HCT116 (cell line): ENCODE data around the gene IREB2. TPM values are rescaled to one million over a fixed set of nuclear protein-coding genes. Genes with fewer than 3 reads are reported as not detected.

Source experiments
- ATAC-seq: fragments of 200-7000 bp; cut with Tn5 transposase; 2 replicates; pipeline ENCODE4 v1.9.1; 2020; ENCODE audit warnings: mild to moderate bottlenecking, moderate library complexity
- BruUV-seq: library from RNA; stranded (reverse); fragments of 400-500 nt; replicated peaks from 2 replicates; lab custom pipeline; 2021; lab: Mats Ljungman, UMichigan
- CTCF ChIA-PET: fragments of 300-600 bp; sonication (Branson Sonifier 250); formaldehyde crosslinking; loops from one replicate; lab custom pipeline; 2021; ENCODE audit warnings: antibody characterized with exemption; lab: Charles Lee
- POLR2A ChIA-PET: fragments of 300-600, 350-600 bp; sonication (Branson Sonifier 250); formaldehyde crosslinking; loops from one replicate; lab custom pipeline; 2021; ENCODE audit warnings: antibody characterized with exemption; lab: Charles Lee
- RAD21 ChIA-PET, 2 experiments: fragments of 300-600 bp; sonication (Branson Sonifier 250); formaldehyde crosslinking; loops; one replicate each; lab custom pipeline; 2023; ENCODE audit warnings: low total read pairs in 2 of 2; ENCODE audit not compliant: uncharacterized antibody in 2 of 2, unreplicated experiment in 2 of 2, low non-redundant PET in 1 of 2; lab: Charles Lee
- DNase-seq: peaks from one replicate; pipeline ENCODE4 v3.0.0-alpha.2; 2010; ENCODE audit warnings: low read depth, low spot score
- H2AFZ ChIP-seq: fragments of 200-600 bp; shearing (Covaris generic), sonication (generic); 2 replicates; pipeline ENCODE4 v1.6.1; 2017; ENCODE audit warnings: low read depth, mixed run types, mixed read lengths, antibody characterized with exemption, low read length; ENCODE audit not compliant: poor library complexity, severe bottlenecking
- H3K27ac ChIP-seq: 2 replicates; pipeline ENCODE4 v1.5.1; 2012; ENCODE audit warnings: low read depth, low read length
- H3K27me3 ChIP-seq: fragments of 200-600 bp; sonication (generic); 2 replicates; pipeline ENCODE4 v1.6.1; 2016; ENCODE audit warnings: mixed run types, low read length, mixed read lengths; ENCODE audit not compliant: insufficient read depth
- H3K36me3 ChIP-seq, 2 experiments: fragments of 200-500 bp in 1 of 2; fragments of 200-600 bp in 1 of 2; sonication (Bioruptor generic) in 1 of 2; sonication (generic) in 1 of 2; 2 replicates each; pipeline versions ENCODE4 v1.5.1 to v1.6.1; 2014 to 2016; ENCODE audit warnings: low read length in 2 of 2, inconsistent platforms in 1 of 2, mixed read lengths in 1 of 2, mixed run types in 1 of 2; ENCODE audit not compliant: insufficient read depth in 2 of 2, control insufficient read depth in 1 of 2
- H3K4me1 ChIP-seq, 2 experiments: fragments of 200-600 bp in 1 of 2; sonication (generic) in 1 of 2; 2 replicates each; pipeline versions ENCODE4 v1.5.1 to v1.6.1; 2012 to 2017; ENCODE audit warnings: low read length in 2 of 2, inconsistent platforms in 1 of 2, mild to moderate bottlenecking in 1 of 2, mixed read lengths in 1 of 2, mixed run types in 1 of 2, moderate library complexity in 1 of 2; ENCODE audit not compliant: insufficient read depth in 2 of 2, control insufficient read depth in 1 of 2
- H3K4me2 ChIP-seq: fragments of 200-600 bp; sonication (generic); 2 replicates; pipeline ENCODE4 v1.6.1; 2017; ENCODE audit warnings: mixed run types, low read length, mixed read lengths
- H3K4me3 ChIP-seq, 2 experiments: fragments of 200-600 bp in 1 of 2; sonication (generic) in 1 of 2; replicated peaks in 1 of 2; 2 replicates each; pipeline ENCODE4 v1.5.1; 2011 to 2016; ENCODE audit warnings: low read length in 2 of 2, control low read depth in 1 of 2, low read depth in 1 of 2, mild to moderate bottlenecking in 1 of 2, mixed read lengths in 1 of 2, mixed run types in 1 of 2
- H3K79me2 ChIP-seq: fragments of 200-600 bp; sonication (generic); 2 replicates; pipeline ENCODE4 v1.6.1; 2017; ENCODE audit warnings: mild to moderate bottlenecking, mixed run types, low read length, moderate library complexity, mixed read lengths; ENCODE audit not compliant: insufficient read depth
- H3K9ac ChIP-seq: fragments of 200-600 bp; sonication (generic); 2 replicates; pipeline ENCODE4 v1.6.1; 2016; ENCODE audit warnings: low read length, mixed read lengths
- H3K9me2 ChIP-seq: fragments of 200-600 bp; sonication (generic), shearing (Covaris generic); 2 replicates; pipeline ENCODE4 v1.6.1; 2017; ENCODE audit warnings: mixed run types, mild to moderate bottlenecking, moderate library complexity; ENCODE audit not compliant: insufficient read depth
- H3K9me3 ChIP-seq, 2 experiments: fragments of 200-500 bp in 1 of 2; fragments of 200-600 bp in 1 of 2; sonication (Bioruptor generic) in 1 of 2; sonication (generic) in 1 of 2; 2 replicates each; pipeline ENCODE4 v1.6.1; 2014 to 2017; ENCODE audit warnings: low read length in 2 of 2, mixed read lengths in 2 of 2, inconsistent platforms in 1 of 2, low read depth in 1 of 2, mild to moderate bottlenecking in 1 of 2, mixed run types in 1 of 2, moderate library complexity in 1 of 2; ENCODE audit not compliant: control insufficient read depth in 1 of 2, insufficient read depth in 1 of 2
- H4K20me1 ChIP-seq: fragments of 200-600 bp; sonication (generic), shearing (Covaris generic); 2 replicates; pipeline ENCODE4 v1.6.1; 2017; ENCODE audit warnings: mixed run types, mild to moderate bottlenecking, moderate library complexity; ENCODE audit not compliant: insufficient read depth
- CBX3 ChIP-seq: IDR thresholded peaks from 2 replicates; pipeline ENCODE4 v1.6.1; 2012; ENCODE audit warnings: low read depth
- EGR1 ChIP-seq: IDR thresholded peaks from 2 replicates; pipeline ENCODE4 v1.6.1; 2012; ENCODE audit warnings: low read depth
- EZH2 ChIP-seq: fragments of 200-600 bp; sonication (generic); IDR thresholded peaks from 2 replicates; pipeline ENCODE4 v1.6.1; 2017; ENCODE audit warnings: antibody characterized with exemption, mixed run types
- EZH2phosphoT487 ChIP-seq: fragments of 200-600 bp; IDR thresholded peaks from 2 replicates; pipeline ENCODE4 v1.6.1; 2018; ENCODE audit warnings: antibody characterized with exemption, borderline replicate concordance
- SIN3A ChIP-seq: IDR thresholded peaks from 2 replicates; pipeline ENCODE4 v1.6.1; 2012; ENCODE audit warnings: low read depth
- SRF ChIP-seq: IDR thresholded peaks from 2 replicates; pipeline ENCODE4 v1.6.1; 2012; ENCODE audit warnings: low read depth
- TCF7L2 ChIP-seq: IDR thresholded peaks from 2 replicates; pipeline ENCODE4 v1.7.0; 2011; ENCODE audit warnings: borderline replicate concordance, inconsistent platforms; ENCODE audit not compliant: insufficient read depth, insufficient read length; ENCODE audit errors: extremely low read depth
- YY1 ChIP-seq: IDR thresholded peaks from 2 replicates; pipeline ENCODE4 v1.6.1; 2011; ENCODE audit warnings: low read length, low read depth, moderate library complexity, mild to moderate bottlenecking; ENCODE audit not compliant: insufficient replicate concordance; ENCODE audit errors: extremely low read depth
- ZFX ChIP-seq: fragments of 450-650 bp; IDR thresholded peaks from 2 replicates; pipeline ENCODE4 v1.6.1; 2017
- intact Hi-C: fragments of 100-400 bp; cut with micrococcal nuclease; formaldehyde crosslinking; loops from 2 replicates; pipeline ENCODE4 v1.10.0; 2022
- total RNA-seq: library from RNA; stranded (reverse); gene quantifications from one replicate; pipeline ENCODE4 v1.2.1, GENCODE V29; 2021; ENCODE audit not compliant: unreplicated experiment

The IREB2 gene
- total RNA-seq, 1 experiment from 2014 or later, result 57.6 TPM

DNA sequence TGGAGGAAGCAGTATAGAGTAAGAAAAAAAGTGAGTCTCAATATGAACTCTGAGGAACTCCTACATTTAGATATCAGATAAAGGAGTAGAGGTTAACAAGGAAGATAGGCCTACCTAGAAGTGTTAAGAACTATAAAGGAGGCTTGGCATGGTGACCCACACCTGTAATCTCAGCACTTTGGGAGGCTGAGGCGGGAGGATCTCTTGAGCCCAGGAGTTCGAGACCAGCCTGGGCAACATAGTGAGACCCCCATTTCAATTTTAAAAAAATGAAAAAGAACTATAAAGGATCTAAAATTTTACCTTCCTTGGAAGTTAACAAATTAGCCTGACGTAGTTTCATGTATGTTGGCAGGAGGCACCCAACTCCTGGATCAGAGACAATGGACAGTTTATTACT, 14.5 kb downstream of the IREB2 start:
- Histone ChIP-seq H3K36me3 (peaks cover 0 to 3% of the 10 kb centered on the region in 2 experiments; a peak in 1 of 4 replicates), H3K4me1 (peaks cover 0 to 7% of the 10 kb centered on the region in 2 experiments; a peak in 1 of 4 replicates), H3K27me3 (no peaks in the 10 kb centered on the region), H3K9ac (no peak overlapping the region), H3K9me3 (no peaks in the 10 kb centered on the region), H2AFZ (no peak overlapping the region), H3K9me2 (no peaks in the 10 kb centered on the region), H3K79me2 (peaks cover 100% of the 10 kb centered on the region), H3K4me3 (no peak overlapping the region), H3K27ac (no peak overlapping the region), H4K20me1 (peaks cover 22% of the 10 kb centered on the region), H3K4me2 (no peak overlapping the region)
- RAD21 ChIA-PET, result no interaction called here
- no peak for TF ChIP-seq ZFX
- TF ChIP-seq EGR1, result no peak
- TF ChIP-seq SIN3A, result no peak
- ATAC-seq (no peak), DNase-seq (no peak)
- CTCF ChIA-PET, result no interaction called here
- POLR2A ChIA-PET, result no interaction called here
- BruUV-seq, result no TSS peak
- intact Hi-C loops, result no loop called here

GRCh38 chr15:78453447-78453846, 15.4 kb downstream of the IREB2 start:
- DNase-seq (no peak), ATAC-seq (no peak)
- no peak overlapping the region for H2AFZ ChIP-seq
- H3K79me2 ChIP-seq, result peaks cover 100% of the 10 kb centered on the region
- TF ChIP-seq SRF (no peak), EZH2 (no peak), TCF7L2 (no peak), EZH2phosphoT487 (no peak), CBX3 (no peak), ZFX (no peak), YY1 (no peak)
- H3K4me3 ChIP-seq, result no peak overlapping the region
- no peaks in the 10 kb centered on the region for H3K27me3 ChIP-seq
- no peak overlapping the region for H3K9ac ChIP-seq
- no TSS peak for BruUV-seq
- no peaks in the 10 kb centered on the region for H3K9me3 ChIP-seq
- RAD21 ChIA-PET, result no interaction called here
- H3K4me1 ChIP-seq, result peaks cover 0 to 7% of the 10 kb centered on the region in 2 experiments; a peak in 1 of 4 replicates
- intact Hi-C loops, result no loop called here
- CTCF ChIA-PET, result no interaction called here
- POLR2A ChIA-PET, result no interaction called here
- no peak overlapping the region for H3K27ac ChIP-seq
- 0 out of 4 replicates have a peak, but pooled peaks cover 0 to 3% of the 10 kb centered on the region in 2 experiments for H3K36me3 ChIP-seq
- H3K4me2 ChIP-seq, result no peak overlapping the region
- peaks cover 28% of the 10 kb centered on the region for H4K20me1 ChIP-seq
- no peaks in the 10 kb centered on the region for H3K9me2 ChIP-seq
